Left forelimb (tissue), 1 donor: Measurements from ENCODE around the gene AGPAT2.

Source experiments
- DNase-seq: peaks from one replicate; pipeline ENCODE4 v3.0.0-alpha.2; 2018; ENCODE audit warnings: low spot score

Gene AGPAT2

DNA sequence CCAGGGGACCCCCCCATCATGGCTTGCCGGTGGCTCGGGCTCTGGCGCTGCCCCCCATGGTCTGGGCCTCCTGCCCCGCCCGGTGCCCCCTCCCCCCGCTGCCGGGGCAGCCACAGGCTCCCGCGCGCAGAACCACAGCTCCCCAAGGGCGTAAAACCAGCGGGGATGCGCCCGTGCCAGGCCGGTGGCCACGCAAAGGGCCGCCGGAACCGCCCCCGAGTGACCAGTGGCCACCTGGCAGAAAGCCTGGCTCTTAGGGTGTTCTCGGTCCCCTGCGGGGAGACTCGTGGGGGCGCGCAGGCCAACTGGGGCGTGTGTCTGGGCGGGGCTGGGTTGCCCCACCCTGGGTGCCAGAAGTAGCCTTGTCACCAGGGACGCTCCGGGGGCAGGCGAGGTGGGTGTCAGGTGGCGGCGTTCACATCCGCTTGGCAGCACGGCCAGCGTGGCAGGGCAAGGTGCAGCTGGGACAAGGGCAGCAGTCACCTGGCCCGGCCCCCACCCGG, 515 bp upstream of the AGPAT2 start:
- no peak for DNase-seq

DNA sequence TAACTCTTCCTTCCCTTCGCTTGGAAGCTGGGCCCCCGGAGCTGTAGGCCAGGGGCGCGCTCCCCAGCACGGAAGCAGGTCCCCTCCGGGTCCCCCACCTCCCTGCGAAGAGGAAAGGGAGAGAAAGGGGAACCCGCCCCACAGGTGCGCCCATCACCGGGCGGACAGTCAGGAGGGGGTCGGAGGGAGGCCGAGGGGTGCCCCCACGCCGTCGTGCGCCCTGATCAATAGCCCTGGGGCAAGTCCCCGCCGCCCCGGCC, 793 bp downstream of the AGPAT2 start:
- no peak for DNase-seq

DNA sequence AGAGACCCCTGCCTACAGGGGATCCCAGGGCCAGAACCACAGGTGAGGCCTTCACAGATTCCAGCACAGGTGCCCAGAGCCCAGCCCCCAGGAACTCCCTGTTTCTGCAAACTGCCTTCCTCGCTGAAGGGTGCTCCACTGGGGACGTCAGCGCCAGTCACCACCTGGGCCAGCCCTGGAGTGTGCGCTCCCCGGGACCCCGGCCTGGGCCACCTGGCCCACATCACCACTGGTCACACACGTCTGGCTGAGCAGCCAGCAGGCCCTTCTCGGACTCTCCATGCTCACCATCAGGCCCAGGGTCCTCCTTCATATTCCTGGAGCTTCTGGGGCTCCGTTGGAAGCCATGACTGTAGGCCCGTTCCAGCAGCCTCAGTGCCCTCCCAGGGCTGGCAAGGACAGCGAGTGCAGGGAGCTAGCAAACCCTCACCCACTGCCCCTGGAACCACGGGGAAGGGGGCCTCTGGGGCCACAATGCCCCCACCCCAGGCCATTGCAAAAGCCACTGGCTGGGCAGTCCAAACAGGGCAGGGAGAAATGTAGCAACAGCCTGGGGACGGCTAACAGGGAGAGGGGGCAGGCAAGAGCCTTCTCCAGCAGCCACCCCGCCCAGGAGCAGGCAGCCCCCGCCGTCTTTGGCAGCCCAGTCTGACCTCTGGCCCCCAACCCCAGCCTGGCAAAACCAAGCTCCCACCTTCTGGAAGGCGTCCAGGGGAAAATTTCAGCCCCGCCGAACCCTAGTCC, 1.3 kb downstream of the AGPAT2 start:
- no peak for DNase-seq

DNA sequence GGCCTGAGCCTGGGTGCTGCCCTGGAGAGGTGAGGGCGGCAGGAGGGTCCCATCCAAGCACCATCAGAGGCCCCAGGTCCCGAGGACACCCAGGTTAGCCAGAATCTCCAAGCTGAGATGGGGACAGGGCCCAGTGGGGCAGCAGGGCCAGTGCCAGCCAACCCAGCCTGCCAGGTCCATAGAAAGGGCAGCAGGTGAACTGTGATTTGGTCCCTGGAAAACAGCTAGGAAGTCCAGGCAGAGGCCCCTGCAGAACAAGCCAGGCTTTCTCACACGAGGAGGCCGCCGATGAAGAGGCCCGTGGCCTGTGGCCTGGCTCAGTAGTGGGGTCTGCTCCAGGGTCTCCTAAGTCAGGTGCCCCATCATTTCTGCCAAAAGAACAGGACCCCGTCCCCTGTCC, 2.0 kb downstream of the AGPAT2 start:
- DNase-seq = no peak

DNA sequence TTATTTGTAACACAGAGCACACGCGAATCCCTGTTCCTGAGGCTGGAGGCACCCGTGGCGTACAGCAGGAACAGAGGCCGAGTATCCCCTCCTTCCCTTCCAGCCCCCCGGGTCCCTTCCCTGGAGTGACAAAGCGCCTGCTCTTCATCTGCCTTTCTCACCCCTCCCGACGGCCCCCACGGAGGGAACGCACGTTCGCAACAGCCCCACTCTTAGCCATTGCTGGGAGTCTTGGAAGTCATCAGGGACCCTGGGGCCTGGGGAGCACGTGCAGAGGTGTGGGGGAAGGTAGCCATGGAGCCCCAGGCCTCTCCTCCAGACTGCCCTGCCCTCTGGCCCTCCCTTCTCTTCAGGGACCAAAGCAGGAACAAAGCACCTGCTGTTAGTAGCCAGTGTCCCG, 2.5 kb downstream of the AGPAT2 start:
- DNase-seq = no peak

DNA sequence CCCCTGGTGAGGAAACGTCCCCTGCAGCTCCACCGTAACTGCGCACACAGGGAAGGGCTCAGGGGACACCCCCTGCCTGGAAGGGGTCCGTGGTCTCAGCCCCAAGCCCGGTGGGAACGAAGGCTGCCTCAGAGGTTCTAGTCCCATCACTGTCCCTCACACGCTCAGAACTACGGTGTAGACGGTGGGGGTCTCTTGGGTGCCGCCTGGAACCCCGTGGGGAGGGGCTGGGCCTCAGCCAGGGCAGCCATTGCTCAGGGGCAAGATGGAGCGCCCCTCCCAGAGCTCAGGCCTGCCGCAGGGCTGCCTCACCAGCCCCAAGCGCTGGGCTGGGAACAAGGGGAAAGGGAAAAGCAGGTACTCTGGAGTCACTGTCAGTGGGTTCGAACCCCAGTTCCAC, 2.9 kb downstream of the AGPAT2 start:
- no peak for DNase-seq

DNA sequence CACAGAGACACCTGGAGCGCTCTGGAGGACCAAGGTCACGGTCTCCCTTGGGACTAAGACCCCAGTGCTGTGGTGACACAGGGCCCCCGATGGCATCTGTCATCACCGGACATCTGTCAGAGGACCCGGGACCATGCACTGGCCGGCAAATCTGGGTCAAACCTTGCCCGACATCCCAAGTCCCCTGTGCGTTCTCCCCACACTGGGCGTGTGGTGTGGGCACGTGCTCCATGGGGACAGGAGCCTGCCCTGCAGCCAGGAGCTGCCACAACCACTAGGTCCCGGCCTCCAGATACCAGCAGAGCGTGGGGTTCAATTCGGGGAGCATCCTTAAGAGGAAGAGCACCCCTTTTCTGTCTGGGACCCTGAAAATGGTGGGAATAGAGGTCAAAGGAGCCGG, 3.5 kb downstream of the AGPAT2 start:
- DNase-seq = no peak

DNA sequence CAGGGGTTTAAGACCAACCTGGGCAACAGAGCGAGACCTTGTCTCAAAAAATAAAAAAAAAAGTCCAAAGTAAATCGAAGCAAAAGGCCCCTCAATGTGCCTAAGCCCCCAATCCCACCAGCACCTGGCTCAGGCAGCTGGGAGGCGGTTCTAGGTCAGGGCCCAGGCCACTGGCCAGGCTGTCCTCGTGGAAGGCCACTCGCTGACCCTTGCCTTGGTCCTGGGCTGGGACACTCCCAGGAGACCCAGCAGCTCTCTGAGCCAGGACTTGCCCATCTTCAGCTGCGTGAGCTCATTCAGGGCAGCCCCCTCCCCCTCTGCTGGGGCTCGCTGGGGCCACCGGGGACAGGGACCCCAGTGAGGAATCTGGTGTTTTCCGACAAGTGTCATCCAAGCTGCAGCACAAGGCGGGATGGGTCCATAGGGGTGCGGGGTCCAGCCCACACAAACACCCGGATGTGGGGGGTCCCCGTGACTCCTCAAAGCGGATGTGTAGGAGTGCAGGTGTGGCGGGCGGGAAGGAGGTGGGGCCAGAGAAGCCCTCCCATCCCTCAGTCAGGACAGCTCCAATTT, 4.0 kb downstream of the AGPAT2 start:
- DNase-seq = no peak

DNA sequence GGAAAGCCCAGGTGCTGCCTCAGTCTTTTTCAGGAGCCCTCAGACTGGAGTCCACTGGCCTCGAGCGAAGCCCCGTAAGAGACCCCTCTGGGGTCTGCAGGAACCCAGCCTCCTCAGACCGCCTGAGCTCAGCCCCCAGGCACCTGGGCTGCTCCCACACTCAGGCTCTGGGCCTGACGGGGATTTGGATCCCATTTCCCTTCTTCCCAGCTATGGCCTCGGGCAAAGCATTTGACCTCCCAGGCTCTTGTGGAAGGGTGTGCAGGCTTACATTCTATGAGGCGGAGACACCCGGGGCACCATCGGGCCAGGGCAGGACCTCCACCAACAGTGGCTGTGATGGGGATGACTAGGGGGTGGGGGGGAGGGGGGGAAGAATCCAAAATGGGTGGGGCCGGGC, 4.5 kb downstream of the AGPAT2 start:
- DNase-seq = no peak

DNA sequence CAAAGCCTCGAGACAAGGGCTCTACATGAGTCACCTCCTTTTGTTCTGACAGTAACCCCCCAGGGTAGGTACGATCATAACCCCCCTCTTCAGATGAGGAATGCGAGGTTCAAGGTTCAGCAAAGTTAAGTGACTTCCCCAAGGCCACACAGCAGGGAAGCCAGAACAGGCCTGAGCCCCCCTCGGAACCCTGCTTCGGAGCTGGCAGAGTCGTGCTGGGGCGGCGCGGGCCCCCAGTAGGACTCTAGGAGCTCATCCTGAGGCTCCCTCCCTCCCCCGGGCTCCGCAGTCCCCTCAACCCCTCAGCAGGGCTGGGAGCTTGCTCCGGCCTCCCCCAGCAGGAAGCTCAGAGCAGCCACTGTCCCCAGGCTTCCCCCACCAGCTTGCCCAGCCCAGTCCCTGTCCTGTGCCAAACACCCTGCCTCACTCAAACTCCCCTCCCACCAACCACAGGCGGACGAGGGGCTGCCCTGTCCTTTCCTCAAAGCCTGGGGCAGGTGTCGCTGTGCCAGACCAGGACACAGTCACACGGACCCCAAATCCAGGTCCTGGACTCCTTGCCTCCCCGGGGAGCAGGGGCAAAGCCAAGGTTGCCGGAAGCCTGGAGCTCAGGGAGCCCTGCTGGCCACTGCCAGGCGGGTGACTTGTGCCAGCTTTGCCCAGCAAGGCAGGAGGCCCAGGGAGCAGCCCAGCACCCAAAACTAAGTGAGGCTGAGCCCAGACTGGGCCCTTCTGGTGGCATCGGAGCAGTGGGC, 5.1 kb downstream of the AGPAT2 start:
- DNase-seq = no peak

DNA sequence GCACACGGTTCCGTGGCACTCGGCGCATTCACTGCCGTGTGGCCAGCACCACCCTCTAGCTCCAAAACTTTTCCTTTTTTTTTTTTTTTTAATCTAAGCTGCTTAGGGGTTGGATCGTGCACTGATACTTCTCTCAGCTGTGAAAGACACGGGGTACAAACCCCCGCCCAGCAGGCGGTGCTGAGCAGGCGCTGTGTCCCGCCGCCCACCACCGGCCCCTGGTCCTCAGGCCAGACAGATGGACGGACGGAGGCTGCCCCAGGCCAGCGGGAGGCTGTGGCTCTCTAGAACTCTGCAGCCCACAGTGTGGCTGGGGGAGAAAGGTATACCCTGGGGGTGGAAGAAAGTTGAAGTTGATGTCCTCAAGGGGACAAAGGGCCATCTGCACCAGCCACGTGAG, 6.2 kb downstream of the AGPAT2 start:
- no peak for DNase-seq

DNA sequence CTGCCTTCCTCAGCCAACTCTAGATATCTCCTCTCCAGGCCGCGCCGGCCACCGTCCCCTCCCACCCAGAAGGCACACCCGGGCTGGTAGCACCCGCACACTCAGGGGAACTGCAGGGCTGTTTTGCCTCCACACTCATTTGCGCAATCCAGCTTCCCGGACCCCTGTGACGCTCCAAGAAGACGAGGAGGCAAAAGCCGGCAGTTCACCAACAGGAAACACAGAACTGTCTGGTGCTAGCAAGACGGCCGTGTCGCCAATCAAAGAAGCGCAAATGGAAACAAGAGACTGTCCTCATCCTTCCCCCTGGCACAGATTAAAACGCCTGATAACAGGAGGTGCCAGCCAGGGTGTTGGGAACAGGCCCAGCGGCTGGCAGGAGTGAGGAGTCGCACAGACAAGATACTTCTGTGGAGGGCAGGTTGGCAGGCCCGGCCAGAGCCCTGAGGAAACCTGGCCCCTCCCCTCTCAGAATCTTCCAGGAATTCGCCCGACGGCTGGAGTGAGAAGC, 7.8 kb downstream of the AGPAT2 start:
- no peak for DNase-seq

DNA sequence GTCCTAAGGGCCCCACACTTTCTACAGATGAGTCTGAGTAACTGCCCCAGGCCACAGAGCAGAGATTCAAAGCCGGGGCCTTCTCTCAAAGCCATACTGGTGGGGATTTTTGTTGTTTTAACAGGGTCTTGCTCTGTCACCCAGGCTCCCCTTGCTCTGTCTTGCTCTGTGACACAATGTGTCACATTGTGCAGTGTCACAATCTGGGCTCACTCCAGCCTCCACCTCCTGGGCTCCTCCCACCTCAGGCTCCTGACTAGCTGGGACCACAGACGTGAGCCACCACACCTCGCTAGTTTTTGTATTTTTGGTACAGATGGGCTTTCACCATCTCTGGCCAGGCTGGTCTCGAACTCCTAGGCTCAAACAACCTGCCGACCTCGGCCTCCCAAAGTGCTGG, 8.6 kb downstream of the AGPAT2 start:
- no peak for DNase-seq

DNA sequence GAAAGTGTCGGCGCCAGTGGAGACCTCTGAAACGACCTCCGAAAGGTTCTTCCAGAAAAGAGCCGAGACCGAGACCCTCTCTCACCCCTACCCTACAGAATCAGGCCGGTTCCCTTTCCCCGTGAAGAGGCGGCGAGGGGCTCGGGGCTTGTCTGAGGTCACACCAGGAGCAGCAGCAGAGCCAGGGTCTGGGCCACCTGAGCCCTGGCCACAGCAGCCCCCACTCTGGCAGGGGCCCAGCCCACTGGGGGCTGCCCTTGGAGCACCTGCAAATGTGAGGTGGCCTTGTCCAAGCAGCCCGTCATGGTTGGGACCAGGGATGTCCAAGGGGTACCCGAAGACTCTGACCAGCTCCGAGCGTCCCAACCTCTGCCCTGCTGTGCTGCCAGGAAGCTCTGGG, 9.2 kb downstream of the AGPAT2 start:
- no peak for DNase-seq

DNA sequence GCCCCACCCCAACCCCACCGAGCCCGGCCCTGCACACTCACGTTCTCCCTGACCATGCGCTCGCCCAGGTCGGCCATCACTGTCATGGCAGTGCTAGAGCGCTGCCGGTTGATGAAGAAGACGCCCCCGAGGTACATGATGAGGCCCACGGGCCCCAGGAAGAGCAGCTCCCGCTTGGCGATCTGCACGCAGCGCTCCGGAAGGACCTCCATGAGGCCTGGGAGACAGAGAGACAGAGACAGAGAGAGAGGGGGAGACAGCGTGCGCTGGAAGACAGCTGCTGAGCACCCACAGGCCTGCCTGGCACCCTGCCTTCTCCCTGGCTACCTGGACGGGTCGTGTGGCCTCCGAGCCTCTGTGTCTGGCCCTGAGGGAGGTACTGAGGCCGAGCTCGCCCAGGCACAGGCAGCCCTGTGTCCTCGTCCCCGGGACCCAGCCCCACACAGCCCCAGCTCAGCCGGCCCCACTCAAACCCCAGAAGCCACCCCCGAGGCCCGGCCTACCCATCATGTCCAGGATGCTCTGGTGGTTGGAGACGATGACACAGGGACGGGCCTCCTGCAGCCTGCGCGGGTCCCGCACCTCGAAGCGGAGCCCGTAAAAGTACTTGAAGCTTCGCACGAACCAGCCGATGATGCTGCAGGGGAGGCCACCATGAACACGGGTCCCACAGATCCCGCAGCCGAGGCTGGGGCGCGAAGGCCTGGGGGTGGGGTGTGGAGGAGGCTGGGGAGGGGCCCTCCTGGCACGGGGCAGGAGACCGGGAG, 10.2 kb downstream of the AGPAT2 start:
- no peak for DNase-seq

DNA sequence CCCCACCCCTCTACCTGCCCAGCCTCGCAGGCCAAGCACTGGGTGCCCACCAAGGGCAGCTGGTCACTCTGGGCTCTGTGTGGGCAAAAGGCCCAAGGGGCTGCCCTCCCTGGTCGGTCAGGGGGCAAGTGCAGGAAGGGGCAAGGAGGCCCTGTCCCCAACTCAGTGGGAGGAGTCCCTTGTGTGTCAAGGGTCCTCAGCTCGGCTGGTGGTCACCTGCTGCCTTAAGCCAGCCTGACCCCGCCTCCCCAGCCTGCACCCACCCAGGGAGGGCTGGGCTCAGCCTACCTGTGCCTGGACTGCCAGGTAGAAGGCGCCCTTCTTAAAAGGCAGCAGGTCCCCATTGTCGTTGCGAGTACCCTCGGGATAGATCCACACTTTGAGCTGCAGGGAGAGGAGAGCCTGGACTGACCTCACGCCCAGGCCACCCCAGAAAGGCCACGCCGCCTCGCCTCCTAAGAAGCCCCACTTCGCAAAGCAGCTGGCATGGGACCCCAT, 10.9 kb downstream of the AGPAT2 start:
- DNase-seq = no peak

DNA sequence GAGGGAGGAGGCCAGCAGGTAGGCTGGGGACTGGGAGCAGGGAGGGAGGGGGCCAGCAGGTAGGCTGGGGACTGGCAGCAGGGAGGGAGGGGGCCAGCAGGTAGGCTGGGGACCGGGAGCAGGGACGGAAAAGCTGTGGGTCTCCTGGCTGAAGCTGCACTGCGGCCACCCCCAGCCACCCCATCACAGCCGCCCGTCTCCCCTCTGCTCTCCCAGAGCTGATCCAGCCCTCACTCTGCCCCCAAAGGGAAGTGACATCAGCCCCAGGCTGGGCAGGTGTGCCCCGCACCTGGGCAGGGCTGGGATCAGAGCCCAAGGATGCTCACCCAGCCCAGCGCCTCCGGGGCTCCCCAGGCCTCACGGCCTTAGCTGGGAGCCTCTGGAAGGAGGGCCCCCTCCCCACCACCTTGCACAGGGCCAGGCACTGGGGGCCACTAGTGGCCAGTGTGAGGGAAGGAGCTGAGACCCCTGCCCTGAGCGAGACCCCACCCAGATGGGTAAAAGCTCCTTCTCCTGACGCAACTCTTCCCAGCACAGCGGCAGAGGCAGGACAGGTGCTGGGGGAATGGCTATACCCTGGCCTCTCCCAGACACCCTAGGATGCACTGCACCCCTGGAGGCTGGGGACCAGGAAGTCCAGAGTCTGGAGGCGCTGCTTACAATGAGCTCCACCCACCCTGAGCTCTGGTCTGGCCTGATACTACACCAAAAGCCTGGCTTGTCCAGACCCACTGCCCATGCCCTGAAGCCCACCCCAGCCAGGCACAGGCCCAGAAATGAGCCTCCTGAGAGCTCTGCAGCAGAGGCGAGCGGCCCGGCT, 11.6 kb downstream of the AGPAT2 start:
- no peak for DNase-seq

DNA sequence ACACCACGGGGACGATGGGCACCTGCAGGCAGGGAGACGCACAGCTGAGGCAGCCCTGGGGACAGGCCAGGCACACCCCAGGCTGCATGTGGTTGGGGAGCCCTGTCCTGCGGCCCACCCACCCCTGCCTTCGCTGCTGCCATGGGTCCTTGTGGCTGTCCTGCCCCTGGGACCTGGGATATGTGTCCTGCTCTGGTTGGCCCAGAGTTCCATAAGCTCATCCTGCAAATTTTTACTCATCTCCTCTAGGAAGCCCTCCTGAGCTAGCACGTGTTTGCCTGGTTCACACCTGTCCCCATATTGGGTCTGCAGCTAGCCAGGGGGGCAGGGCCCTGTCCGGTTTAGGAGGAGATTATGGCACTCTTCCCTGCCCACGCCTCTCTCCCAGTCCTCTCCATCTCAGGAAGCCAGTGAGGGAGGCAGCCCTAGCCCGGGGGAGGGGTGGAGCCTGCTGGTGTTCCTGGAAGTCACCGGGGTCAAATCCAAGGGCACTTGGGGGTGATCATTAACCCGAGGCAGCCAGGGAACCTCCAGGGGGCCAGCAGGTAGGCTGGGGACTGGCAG, 12.4 kb downstream of the AGPAT2 start:
- no peak for DNase-seq

DNA sequence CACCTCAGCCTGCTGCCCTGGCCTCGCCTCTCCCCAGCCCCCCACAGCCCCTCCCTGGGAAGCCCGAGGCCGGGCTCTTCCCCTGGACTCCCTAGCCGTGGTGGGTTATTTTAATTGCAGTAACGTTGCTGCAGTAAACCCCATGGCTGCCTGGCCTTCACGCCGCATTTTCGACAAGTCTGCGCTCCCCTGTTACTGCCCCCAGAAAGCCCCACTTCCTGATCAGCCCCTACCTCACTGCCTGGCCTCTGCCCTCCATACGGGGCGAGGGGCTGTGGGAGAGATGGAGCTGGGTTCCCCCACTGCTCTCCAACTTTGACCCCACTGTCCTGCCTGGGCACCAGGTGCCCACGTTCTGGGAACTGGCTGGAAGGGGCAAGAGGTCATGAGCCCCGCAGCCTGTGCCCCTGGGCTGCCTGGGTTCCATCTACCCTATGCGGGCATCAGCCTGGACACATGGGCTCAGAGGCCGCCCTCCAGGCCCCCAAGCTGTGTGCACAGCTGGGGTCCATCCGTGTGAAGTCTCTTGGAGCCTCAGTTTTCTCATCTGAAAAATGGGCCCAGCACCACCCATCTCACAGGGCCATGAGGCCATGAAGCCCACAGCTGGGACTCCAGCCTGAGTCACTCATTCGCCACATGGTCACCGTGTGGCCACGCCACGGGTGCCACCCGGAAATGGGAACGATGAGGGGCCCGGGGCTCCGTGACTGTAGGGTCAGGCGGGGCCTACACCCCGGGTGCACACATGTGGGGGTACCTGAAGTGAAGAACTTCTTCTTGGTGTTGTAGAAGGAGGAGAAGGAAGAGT, 13.1 kb downstream of the AGPAT2 start:
- no peak for DNase-seq
